H4 (cell line): Measurements from ENCODE around the gene FOSL2. TPM values are rescaled to one million over a fixed set of nuclear protein-coding genes. Genes with fewer than 3 reads are reported as not detected.

Experiments
- DNase-seq: peaks from one replicate; pipeline ENCODE4 v3.0.0-alpha.2; 2015; ENCODE audit warnings: low spot score
- total RNA-seq: library from RNA; depleted of rRNA; stranded (reverse); fragments of >200 nt; shearing (Covaris generic); gene quantifications from 2 replicates; pipeline ENCODE4 v1.2.3, GENCODE V29; 2014

FOSL2 gene
- total RNA-seq, 1 experiment from 2014 or later, result 13.2 TPM

- no peak for DNase-seq
These were observed 38.2 kb downstream of the FOSL2 start for GRCh38 chr2:28430788-28431418.

GRCh38 chr2:28431741-28432140 lies 39.1 kb downstream of the FOSL2 start:
- no peak for DNase-seq

GRCh38 chr2:28432362-28432761 lies 39.7 kb downstream of the FOSL2 start:
- no peak for DNase-seq

- DNase-seq, result no peak
These were observed 40.6 kb downstream of the FOSL2 start for GRCh38 chr2:28433215-28433614.

GRCh38 chr2:28433935-28434599 lies 41.4 kb downstream of the FOSL2 start:
- no peak for DNase-seq

- DNase-seq, result no peak
These were observed 41.9 kb downstream of the FOSL2 start for GRCh38 chr2:28434600-28434989.

GRCh38 chr2:28435241-28435640 lies 42.6 kb downstream of the FOSL2 start:
- no peak for DNase-seq

GRCh38 chr2:28435814-28436351 lies 43.2 kb downstream of the FOSL2 start:
- no peak for DNase-seq

- no peak for DNase-seq
These were observed 43.9 kb downstream of the FOSL2 start for GRCh38 chr2:28436525-28437051.

GRCh38 chr2:28437149-28437835 lies 44.6 kb downstream of the FOSL2 start:
- DNase-seq, result peak; percentile 74

- no peak for DNase-seq
These were observed 45.3 kb downstream of the FOSL2 start for GRCh38 chr2:28437918-28438317.

GRCh38 chr2:28438532-28439063 lies 45.9 kb downstream of the FOSL2 start:
- DNase-seq, result no peak

- no peak for DNase-seq
These were observed 46.5 kb downstream of the FOSL2 start for GRCh38 chr2:28439127-28439526.

GRCh38 chr2:28439763-28440162 lies 47.1 kb downstream of the FOSL2 start:
- no peak for DNase-seq

- DNase-seq, result no peak
These were observed 49.7 kb downstream of the FOSL2 start for GRCh38 chr2:28442328-28442727.

- no peak for DNase-seq
These were observed 52.3 kb downstream of the FOSL2 start for GRCh38 chr2:28444956-28445355.

GRCh38 chr2:28445448-28446258 lies 53.0 kb downstream of the FOSL2 start:
- DNase-seq, result peak; percentile 71

- no peak for DNase-seq
These were observed 53.9 kb downstream of the FOSL2 start for GRCh38 chr2:28446531-28446930.

- DNase-seq, result no peak
These were observed 54.4 kb downstream of the FOSL2 start for GRCh38 chr2:28447086-28447485.

GRCh38 chr2:28447943-28448792 lies 55.5 kb downstream of the FOSL2 start:
- peak; percentile 34 for DNase-seq

GRCh38 chr2:28448793-28449100 lies 56.1 kb downstream of the FOSL2 start:
- no peak for DNase-seq
